DMS 273 (cell line): Measurements from ENCODE around the gene ITGAV.

ENCODE experiments used
- DNase-seq: peaks from one replicate; lab custom pipeline; 2025; ENCODE audit not compliant: unreplicated experiment; lab: John Stamatoyannopoulos, UW

Gene ITGAV

DNA sequence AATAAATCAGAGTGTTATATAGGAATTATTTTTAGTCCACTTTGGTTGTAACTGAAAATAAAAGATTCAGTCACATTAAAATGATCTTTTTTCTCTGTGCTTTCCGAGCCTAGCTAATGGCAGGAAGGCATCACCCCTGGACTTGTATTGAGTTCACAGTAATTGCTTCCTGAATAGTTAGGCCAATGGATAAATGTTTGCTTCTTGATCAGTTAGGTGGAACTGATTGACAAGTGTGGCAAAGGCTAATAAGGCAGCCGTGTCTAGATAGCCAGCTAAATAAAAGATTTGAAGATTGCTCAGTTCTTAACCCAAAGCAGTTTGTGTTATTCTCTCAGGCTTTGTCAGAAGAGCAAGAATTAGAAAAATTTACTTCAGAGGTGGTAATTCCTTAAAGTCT, 124.8 kb downstream of the ITGAV start:
- DNase-seq: no peak

DNA sequence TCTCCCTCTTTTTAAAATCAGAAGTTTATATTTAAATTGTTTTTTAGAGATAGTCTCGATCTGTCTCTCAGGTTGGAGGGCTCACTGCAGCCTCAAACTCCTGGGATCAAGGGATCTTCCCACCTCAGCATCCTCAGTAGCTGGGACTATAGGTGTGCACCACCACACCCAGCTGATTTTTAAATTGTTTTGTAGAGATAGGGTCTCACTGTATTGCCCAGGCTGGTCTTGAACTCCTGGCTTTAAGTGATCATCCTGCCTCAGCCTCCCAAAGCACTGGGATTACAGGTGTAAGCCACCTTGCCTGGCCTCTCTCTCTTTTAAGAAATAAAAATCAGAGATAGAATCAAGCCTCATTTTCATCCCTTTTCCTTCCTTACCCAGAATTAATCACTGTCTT, 126.1 kb downstream of the ITGAV start:
- DNase-seq: no peak

DNA sequence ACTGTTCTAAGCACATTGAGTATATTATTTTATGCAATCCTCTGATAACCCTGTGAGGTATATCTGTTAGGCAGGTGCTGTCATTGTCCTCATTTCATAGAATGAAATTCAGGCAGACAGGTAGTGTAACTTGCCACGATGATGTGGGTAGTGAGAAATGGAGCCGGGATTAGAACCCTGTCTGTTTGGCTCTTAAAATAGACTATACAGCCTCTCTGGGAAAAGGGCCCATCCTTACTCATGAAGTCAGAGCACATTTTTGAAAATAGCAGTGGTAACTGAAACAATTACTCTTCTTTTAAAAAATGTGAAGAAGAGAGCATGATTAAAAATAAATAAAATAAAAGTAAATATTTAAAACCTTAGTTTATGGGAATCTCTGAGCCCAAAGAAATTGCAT, 127.0 kb downstream of the ITGAV start:
- no peak for DNase-seq

DNA sequence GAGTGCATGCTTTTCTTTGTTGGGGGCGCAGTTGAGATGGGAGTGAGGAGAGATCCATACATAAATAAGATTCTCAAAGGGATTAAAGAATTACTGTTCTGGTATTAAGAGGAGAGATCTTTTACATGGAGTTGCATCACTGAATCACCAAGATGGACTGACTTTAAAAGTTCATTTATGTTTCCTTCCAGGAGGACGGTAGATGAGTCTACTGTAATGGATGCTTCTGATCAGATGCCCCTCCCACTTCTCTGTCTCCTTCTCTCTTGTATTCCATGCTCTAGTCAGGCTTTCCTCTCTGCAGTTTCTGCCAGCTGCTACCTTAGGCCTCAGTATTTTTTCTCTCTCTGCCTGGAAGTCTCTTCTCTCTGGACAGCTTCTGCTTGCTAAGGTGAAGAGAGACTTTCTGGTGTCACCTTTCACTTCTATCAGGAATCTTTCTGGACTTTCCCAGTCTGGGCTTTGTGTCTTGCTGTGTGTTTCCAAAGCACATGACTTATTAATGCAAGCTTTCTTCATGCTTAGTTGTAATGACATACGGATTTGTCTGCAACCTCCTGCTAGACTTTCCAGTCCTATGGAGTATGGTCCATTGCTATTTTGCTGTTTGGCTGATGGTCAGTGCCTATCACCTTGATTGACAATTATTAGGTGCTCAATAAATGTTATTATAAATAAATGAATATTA, 127.6 kb downstream of the ITGAV start:
- peak; percentile 58 for DNase-seq

DNA sequence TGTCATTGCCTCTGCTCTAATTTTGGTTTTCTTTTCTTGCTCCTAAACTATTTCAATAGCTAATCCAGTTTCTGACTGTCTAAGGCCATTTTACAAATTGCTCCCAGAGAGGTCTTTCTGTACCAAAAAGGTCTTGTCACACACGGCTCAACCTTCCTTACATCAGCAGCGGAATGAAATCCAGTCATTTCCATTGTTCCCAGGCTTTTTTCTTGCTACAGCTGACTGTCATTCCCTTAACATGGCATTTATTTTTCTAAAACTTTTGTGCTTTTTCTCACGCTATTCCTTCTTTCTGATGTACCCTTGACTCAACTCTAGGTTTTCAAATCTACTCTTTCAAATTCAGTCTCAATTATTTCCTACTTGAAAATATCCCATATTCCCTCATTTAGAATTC, 128.3 kb downstream of the ITGAV start:
- no peak for DNase-seq

DNA sequence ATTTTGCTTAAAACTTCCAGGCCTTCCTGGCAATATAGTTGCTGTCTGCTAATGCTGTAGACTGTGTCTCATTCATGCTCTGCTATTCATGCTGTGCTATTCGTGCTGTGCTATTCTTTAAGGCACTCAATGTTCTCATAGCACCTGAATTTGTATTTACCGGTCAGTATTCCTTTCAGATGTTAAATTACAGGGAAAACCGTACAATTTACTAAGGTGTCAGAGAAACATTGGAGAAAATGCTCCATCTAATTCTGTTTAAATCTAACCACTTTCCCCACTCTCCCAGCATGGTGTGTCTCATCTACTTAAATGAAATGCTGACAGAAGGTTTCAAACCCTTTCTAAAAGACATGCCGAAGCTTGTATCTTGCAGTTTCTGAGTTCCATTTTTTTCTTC, 129.0 kb downstream of the ITGAV start:
- no peak for DNase-seq

DNA sequence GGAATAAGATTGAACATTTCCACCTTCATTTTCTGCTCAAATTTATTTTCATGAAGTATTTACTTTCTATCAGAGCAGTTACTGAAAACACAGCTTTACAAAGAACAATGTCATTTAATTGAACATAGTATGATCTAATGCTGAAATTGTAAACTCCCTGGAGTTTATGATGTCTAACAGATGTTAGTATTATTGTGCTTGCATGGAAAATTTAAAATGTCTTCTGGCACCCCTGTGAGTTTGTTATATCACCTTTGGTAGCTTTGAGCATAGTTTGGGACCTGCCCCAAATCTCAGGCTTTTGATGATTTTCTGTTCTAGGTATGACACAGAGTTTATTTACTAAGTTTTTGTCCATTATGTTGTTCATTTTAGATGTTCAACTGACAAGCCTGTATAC, 132.1 kb downstream of the ITGAV start:
- no peak for DNase-seq

DNA sequence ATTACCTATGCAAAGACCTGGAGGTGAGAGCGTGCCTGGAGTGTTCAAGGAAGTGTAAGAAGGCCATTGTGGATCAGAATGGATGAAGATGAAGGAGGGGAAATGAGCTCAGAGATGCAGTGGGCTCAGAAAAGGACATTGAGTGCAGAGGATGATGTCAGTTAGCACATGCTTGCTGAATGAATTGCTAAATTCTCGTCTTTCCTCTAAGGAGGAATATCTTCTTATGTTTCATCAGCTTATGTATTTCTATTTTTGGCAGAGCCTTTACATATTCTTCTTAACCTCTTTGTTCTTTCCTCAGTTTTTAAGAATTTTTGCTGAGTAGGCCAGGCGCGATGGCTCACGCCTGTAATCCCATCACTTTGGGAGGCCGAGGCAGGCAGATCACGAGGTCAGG, 134.9 kb downstream of the ITGAV start:
- DNase-seq: no peak

DNA sequence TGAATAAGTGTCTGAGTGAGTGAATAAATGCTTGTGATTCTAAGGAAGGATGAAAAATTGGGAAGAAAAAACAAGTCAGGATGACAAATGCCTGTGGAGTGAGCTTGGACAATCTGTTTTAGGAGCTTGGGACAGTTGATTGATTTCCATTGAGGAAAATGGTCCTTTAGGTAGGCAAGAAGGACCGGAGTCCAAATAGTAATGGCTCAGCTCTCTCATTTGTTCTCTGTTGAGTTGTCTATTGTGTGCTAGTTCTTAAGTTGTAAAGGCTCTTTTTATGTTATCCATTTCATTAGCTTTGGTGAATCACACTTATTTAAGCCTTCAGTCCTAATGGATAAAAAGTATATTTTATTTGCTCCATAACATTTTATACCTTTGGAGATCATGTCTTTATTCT, 135.9 kb downstream of the ITGAV start:
- DNase-seq: no peak

DNA sequence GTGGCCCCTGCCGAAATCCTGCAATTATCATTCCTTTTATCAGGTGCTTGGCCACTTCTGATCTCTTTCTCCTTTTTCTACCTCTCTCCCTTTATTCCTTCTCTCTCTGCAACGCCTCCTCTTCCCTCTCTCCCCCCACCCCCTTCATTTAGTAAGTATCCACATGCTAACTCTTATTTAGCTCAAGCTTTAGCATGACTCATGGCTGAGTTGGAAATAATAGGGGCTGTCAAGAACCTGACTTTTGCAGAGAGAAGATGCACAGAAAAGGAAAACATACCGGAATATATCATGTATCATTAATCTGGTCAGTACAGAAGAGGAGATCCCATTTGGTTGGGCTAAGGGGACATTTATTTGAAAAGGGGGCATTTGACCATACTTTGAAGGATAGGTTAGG, 137.1 kb downstream of the ITGAV start:
- no peak for DNase-seq

DNA sequence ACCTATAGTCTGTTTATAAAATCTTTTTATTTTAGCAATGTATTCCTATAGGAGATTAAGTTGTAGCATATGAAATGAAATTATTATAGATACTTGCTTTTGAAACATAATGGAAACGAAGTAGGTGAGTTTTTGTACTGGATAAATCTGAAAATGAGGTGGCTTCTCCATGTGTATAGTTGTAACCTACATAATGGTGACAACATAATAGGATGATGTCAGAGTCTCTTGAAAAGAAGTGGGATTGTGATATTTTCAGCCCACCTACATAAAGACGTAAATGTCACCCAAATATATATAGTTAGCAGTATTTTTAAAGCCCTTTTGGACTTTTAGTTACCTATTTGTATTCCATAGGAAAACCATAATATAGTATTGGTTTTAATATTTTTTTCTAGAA, 138.8 kb downstream of the ITGAV start:
- no peak for DNase-seq
